PFSK-1 (cell line): Measurements from ENCODE around the gene MYO7A.

ENCODE experiments used
- POLR2AphosphoS5 ChIP-seq: IDR thresholded peaks from 2 replicates; pipeline ENCODE4 v1.6.1; 2012; ENCODE audit warnings: low read depth, mild to moderate bottlenecking, control low read depth, low read length, moderate library complexity
- REST ChIP-seq, 2 experiments: IDR thresholded peaks; 2 replicates each; pipeline versions ENCODE4 v1.6.1 to v1.8.0; 2011 to 2012; ENCODE audit warnings: low read depth in 2 of 2, low read length in 2 of 2, control low read depth in 1 of 2, inconsistent platforms in 1 of 2, mild to moderate bottlenecking in 1 of 2, moderate library complexity in 1 of 2; ENCODE audit not compliant: insufficient read depth in 1 of 2

DNA sequence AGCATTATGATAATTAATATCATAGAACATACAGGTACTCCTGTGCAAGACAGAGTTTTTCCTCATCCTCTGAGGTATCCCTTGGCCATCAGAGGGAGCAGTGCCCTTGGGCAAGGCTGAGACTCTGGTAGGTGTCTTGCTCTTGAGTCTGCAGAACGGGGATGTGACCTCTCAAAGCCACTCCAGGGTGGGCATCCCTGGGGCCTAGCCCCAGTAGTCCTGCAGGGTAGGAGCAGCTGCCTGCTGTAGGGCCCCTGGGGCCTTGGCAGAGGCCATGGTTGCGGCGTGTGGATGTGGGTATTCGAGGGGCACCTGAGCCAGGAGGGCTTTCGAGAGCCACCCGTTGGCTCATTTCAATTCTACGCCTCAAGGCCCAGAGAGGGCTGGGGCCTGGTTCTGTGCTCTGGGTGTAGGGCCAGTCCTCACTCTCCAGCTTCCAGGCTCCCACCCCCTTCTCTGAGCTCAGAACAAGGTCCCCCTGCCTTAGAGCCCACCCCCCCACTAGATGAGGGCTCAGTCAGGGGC lies 33.1 kb upstream of the MYO7A start:
- TF ChIP-seq POLR2AphosphoS5 (no peak), REST (IDR thresholded peaks at IDR 0.05; ENCODE audit: insufficient read depth in 1 of 2, low read depth in 2 of 2, low read length in 2 of 2) (no peak)
